Dermis lymphatic vessel endothelial cell (primary cell): Measurements from ENCODE around the gene PPFIBP1. TPM values are rescaled to one million over a fixed set of nuclear protein-coding genes. Genes with fewer than 3 reads are reported as not detected.

ENCODE experiments used
- total RNA-seq: library from RNA; depleted of rRNA; stranded (reverse); fragments of >200 nt; gene quantifications from 2 replicates; pipeline ENCODE4 v1.2.1, GENCODE V29; 2014

PPFIBP1 gene
- total RNA-seq: 740 and 914 TPM in 2 replicates

GRCh38 chr12:27523642-27524493 is at the start of gene PPFIBP1:
TSS of gene PPFIBP1 (plus strand) at chr12:27524206. CDS start at chr12:27633397, 109,191 bp downstream.

DNA sequence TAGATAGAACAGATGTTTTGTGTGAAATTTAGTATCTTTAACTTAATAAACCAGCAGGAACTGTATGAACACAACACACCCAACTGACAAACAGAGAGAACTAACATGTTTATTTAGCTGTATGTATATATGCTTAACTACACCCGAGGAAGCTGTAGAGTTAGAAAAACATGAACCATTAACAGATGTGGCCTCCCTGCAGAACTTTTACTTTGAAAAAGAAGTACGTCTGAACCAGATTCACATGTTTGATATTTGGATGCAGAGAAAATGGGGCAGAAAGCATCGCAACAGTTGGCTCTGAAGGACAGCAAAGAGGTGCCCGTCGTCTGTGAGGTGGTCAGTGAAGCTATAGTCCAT is 172.3 kb downstream of the PPFIBP1 start, which contains the start of gene REP15:
Gene REP15, plus strand, starts transcription at position 155 of the 360 bp plus-strand sequence. Its CDS starts 116 bp downstream, at position 271.

GRCh38 chr12:27710592-27711316 is 186.7 kb downstream of the PPFIBP1 start, which contains the start of gene MRPS35:
TSS of gene MRPS35 (plus strand) at chr12:27710832. CDS start at chr12:27710844, 12 bp downstream.

Other genes with a start within 250 kb of the PPFIBP1 start
- 29.3 and 33.3 TPM in 2 replicates for gene BMAL2, start 191.4 kb upstream of the PPFIBP1 start, total RNA-seq
- 0.11 and 0.34 TPM in 2 replicates for gene SMCO2, start 77.5 kb upstream of the PPFIBP1 start, total RNA-seq
- gene REP15, start 172.2 kb downstream of the PPFIBP1 start, total RNA-seq: 9.9 and 15.4 TPM in 2 replicates
- 25.7 and 37.9 TPM in 2 replicates for gene MRPS35, start 186.6 kb downstream of the PPFIBP1 start, total RNA-seq